Measurements from ENCODE around the gene LYPD1. TPM values are rescaled to one million over a fixed set of nuclear protein-coding genes. Genes with fewer than 3 reads are reported as not detected.

LYPD1 gene
- total RNA-seq, 1 experiment from 2014 or later: not detected

DNA sequence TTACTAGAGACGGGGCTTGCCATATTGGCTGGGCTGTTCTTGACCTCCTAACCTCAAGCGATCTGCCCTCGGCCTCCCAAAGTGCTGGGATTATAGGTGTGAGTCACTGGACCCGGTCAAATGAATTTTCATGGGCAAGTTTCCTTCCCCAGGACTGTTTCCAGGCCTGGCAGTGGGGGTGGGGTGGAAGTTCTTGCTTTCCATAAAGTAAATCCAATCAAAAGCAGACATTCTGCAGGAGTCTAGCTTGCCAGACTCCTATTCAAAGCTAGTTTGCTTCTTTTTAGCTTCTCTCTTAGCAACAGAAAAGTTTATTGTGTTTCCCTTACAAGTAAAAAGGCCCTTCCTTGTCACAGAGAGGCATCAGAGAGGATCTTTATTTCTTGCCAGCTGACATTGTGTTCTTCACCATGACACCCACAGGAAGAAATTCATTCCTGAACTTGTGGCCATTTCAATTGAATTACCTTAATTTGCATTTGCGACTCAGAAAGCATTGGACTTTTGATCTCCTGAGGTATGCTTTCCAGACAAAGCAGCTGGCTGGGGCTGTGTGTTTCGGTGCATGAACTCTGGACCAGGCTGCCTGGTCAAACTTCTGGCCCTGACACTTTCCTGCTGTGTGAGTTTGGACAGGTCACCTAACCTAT, 37.9 kb downstream of the LYPD1 start (continued):
- no peak for TF ChIP-seq TCF7L2 (IDR thresholded peaks at IDR 0.05; ENCODE audit: borderline replicate concordance, extremely low read depth, insufficient read depth, insufficient read length)
- TF ChIP-seq, protein P1, sequence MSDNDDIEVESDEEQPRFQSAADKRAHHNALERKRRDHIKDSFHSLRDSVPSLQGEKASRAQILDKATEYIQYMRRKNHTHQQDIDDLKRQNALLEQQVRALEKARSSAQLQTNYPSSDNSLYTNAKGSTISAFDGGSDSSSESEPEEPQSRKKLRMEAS (IDR thresholded peaks at IDR 0.05): no peak
- TF ChIP-seq, protein P2, sequence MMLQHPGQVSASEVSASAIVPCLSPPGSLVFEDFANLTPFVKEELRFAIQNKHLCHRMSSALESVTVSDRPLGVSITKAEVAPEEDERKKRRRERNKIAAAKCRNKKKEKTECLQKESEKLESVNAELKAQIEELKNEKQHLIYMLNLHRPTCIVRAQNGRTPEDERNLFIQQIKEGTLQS (IDR thresholded peaks at IDR 0.05): no peak
- TF ChIP-seq, protein P3, sequence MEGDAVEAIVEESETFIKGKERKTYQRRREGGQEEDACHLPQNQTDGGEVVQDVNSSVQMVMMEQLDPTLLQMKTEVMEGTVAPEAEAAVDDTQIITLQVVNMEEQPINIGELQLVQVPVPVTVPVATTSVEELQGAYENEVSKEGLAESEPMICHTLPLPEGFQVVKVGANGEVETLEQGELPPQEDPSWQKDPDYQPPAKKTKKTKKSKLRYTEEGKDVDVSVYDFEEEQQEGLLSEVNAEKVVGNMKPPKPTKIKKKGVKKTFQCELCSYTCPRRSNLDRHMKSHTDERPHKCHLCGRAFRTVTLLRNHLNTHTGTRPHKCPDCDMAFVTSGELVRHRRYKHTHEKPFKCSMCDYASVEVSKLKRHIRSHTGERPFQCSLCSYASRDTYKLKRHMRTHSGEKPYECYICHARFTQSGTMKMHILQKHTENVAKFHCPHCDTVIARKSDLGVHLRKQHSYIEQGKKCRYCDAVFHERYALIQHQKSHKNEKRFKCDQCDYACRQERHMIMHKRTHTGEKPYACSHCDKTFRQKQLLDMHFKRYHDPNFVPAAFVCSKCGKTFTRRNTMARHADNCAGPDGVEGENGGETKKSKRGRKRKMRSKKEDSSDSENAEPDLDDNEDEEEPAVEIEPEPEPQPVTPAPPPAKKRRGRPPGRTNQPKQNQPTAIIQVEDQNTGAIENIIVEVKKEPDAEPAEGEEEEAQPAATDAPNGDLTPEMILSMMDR (IDR thresholded peaks at IDR 0.05 in 2 of 3, conservative IDR thresholded peaks at IDR 0.05 in 1 of 3; ENCODE audit: borderline replicate concordance in 1 of 3, insufficient read depth in 1 of 3, low read depth in 2 of 3, low read length in 2 of 3): no peak
- TF ChIP-seq EZH2phosphoT487 (IDR thresholded peaks at IDR 0.05; ENCODE audit: borderline replicate concordance): no peak
- TF ChIP-seq EZH2 (IDR thresholded peaks at IDR 0.05): no peak

DNA sequence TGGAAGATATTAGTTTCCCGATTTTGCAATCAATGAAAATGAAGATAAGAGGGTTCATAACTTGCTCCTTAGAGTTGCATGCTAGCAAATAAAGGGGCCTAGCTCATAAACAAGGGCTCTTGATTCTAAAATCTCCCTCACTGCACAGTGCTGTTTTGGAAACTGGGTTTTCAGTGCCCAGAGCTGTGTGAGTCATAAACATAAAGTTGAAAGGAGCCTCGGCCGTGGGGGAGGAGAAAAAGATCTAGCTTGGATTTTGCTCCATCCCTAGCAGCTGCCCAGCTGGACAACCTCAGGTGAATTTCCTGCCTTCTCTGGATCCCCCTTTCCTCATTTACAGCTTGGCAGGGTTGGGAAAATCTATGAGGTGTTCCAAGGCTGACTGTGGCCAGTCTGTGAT, 42.5 kb downstream of the LYPD1 start:
- TF ChIP-seq SIN3A (IDR thresholded peaks at IDR 0.05; ENCODE audit: low read depth): no peak
- 0 out of 2 replicates have a peak, but pooled peaks have one; percentile 9 for TF ChIP-seq JUND (IDR thresholded peaks at IDR 0.05)
- TF ChIP-seq, protein P4, sequence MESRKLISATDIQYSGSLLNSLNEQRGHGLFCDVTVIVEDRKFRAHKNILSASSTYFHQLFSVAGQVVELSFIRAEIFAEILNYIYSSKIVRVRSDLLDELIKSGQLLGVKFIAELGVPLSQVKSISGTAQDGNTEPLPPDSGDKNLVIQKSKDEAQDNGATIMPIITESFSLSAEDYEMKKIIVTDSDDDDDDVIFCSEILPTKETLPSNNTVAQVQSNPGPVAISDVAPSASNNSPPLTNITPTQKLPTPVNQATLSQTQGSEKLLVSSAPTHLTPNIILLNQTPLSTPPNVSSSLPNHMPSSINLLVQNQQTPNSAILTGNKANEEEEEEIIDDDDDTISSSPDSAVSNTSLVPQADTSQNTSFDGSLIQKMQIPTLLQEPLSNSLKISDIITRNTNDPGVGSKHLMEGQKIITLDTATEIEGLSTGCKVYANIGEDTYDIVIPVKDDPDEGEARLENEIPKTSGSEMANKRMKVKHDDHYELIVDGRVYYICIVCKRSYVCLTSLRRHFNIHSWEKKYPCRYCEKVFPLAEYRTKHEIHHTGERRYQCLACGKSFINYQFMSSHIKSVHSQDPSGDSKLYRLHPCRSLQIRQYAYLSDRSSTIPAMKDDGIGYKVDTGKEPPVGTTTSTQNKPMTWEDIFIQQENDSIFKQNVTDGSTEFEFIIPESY (IDR thresholded peaks at IDR 0.05; ENCODE audit: extremely low read depth, insufficient replicate concordance, low read length): no peak
- 0 out of 2 replicates have a peak, but pooled peaks have one; percentile 5 for TF ChIP-seq FOSL1 (IDR thresholded peaks at IDR 0.05; ENCODE audit: low read depth)
- ChIA-PET RAD21 (ENCODE audit: low non-redundant PET in 1 of 2, low total read pairs in 2 of 2, uncharacterized antibody in 2 of 2, unreplicated experiment in 2 of 2) (no interaction called here), CTCF (no interaction called here), POLR2A (no interaction called here)
- intact Hi-C loops (cut with micrococcal nuclease): no loop called here
- H4K20me1 ChIP-seq (ENCODE audit: insufficient read depth): no peaks in the 10 kb centered on the region
- no peaks in the 10 kb centered on the region for H3K36me3 ChIP-seq (ENCODE audit: control insufficient read depth in 1 of 2, insufficient read depth in 2 of 2, low read length in 2 of 2)
- no peaks in the 10 kb centered on the region for H3K9me3 ChIP-seq (ENCODE audit: control insufficient read depth in 1 of 2, insufficient read depth in 1 of 2, low read depth in 1 of 2, low read length in 2 of 2)
- H3K9me2 ChIP-seq (ENCODE audit: insufficient read depth): no peaks in the 10 kb centered on the region
- DNase-seq (ENCODE audit: low read depth, low spot score): no peak
- peaks cover 0 to 35% of the 10 kb centered on the region in 2 experiments; a peak in 2 of 4 replicates for H3K4me1 ChIP-seq (ENCODE audit: control insufficient read depth in 1 of 2, insufficient read depth in 2 of 2, low read length in 2 of 2)
- H3K27ac ChIP-seq (ENCODE audit: low read depth, low read length): no peak overlapping the region
- H3K79me2 ChIP-seq (ENCODE audit: insufficient read depth, low read length): no peaks in the 10 kb centered on the region
- ATAC-seq: no peak
- H3K9ac ChIP-seq (ENCODE audit: low read length): no peak overlapping the region
- BruUV-seq (replicated peaks): no TSS peak
- H3K4me2 ChIP-seq (ENCODE audit: low read length): peak overlapping the region; percentile 14; the same call in 1 of the 2 replicates
- no peak overlapping the region for H3K4me3 ChIP-seq (replicated peaks in 1 of 2; ENCODE audit: low read depth in 1 of 2, low read length in 2 of 2)
- H2AFZ ChIP-seq (ENCODE audit: low read depth, low read length, poor library complexity, severe bottlenecking): no peak overlapping the region
- H3K27me3 ChIP-seq (ENCODE audit: insufficient read depth, low read length): no peaks in the 10 kb centered on the region
